Activated gamma-delta T cell treated with anti-CD3 and anti-CD28 coated beads, Interleukin-2, amount 50 U/mL, for 16 hours (primary cell): ENCODE data around the gene CNTN2.
A peak's percentile ranks its signal among the peaks of the same experiment; 100 is the strongest.

Source experiments
- DNase-seq: peaks from one replicate; pipeline ENCODE4 v3.0.0-alpha.2; 2020; ENCODE audit warnings: low read depth

The CNTN2 gene

DNA sequence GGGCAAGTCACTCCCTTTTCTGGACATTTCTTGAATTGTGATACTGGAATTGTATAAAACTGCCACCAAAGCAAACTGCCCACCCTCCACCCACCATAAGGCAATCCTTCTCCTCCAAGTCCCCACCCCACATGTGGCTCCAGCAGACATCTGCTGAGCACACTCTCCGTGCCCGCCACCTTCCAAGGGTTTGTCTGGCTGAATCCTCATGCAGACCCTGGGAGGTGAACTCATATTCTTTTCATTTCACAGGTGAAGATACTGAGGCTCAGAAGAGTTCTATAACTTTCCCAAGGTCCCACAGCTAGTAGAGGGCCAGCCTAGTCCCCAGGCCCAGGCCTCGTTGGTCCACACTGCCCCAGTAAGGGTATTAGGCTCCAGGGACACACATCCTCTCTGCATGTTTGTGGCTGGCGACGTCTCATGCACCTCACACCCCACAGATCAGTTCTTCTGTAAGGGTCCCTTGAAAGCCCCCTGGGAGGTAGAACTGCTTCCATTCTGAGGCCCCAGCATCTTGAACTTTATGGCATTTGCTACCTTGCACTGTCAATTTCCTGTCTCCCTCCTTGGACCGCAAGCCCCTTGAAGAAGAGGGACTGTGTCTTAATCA, 14.1 kb downstream of the CNTN2 start:
- no peak for DNase-seq

DNA sequence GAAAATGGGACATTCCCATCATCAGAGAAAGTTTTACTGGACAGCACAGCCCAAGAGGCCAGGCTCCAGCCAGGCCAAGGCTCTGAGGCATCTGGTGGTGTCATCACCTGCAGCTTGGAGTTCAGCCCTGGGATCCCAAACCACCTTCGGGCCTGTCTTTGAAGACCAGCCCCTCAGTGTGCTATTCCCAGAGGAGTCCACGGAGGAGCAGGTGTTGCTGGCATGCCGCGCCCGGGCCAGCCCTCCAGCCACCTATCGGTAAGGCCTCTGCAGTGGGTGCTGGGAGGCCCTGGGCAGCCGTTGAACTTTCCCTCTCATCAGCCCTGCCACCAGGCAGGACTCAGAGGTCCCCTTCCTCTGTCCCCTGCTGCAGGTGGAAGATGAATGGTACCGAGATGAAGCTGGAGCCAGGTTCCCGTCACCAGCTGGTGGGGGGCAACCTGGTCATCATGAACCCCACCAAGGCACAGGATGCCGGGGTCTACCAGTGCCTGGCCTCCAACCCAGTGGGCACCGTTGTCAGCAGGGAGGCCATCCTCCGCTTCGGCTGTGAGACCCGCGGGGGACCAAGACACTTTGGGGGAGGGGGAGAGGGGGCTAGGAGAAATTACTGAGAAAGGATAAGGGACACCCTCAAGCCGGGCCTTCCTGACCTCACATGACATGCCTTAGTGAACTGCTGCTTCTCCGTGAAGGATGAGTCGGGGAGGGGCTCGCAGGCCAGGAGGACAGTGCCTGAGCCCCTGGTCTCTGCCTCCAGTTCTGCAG, 15.0 kb downstream of the CNTN2 start:
- DNase-seq, result no peak

DNA sequence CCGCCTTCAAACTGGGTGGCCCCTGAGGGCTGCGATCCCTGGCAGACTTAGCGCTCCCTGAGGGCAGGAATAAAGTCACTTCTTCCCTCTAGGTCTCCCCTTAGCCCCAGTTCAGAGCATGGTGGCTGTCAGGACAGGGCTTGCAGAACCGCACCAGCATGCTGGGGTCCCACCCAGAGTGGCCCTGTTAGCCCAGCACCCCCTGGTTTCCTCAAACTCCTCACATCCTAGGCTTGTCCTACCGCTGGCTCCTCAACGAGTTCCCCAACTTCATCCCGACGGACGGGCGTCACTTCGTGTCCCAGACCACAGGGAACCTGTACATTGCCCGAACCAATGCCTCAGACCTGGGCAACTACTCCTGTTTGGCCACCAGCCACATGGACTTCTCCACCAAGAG, 15.8 kb downstream of the CNTN2 start:
- no peak for DNase-seq

DNA sequence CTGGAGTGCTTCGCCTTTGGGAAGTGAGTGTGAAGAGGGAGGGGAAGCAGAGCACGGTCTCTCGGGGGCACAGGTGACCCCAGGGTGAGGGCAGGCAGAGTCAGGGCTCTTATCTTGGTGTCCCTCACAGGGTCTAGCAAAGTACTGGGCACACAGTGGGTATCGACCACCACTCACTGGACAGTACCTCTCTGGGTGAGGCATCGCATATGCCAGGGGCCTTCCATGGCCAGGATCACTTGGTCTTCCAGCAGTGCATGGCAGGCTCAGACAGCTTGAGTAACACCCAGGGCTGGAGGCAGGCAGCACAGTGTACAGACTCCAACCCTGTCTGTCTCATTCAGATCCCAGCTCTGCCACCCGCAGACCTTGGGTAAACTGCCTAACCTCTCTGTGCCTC, 16.6 kb downstream of the CNTN2 start:
- no peak for DNase-seq

DNA sequence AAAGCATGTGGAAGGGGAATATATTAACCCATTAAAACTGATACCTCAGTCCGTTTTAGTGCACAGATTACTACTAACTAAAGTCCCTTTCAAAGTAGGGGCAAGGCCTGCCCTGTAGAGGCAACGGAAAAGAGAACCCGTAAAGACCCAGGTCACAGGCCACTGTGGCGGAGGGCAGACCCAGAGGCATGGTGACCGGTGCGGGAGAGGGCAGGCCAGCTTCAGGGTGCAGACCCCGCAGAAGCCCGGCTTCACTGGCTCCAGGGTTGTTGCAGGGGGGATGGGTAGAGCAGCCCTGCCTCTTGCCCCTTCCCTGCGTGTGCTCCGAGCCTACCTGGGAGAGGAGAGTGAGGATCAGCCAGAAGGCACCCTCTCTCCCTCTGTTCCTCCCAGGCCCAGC, 17.7 kb downstream of the CNTN2 start:
- DNase-seq, result no peak

DNA sequence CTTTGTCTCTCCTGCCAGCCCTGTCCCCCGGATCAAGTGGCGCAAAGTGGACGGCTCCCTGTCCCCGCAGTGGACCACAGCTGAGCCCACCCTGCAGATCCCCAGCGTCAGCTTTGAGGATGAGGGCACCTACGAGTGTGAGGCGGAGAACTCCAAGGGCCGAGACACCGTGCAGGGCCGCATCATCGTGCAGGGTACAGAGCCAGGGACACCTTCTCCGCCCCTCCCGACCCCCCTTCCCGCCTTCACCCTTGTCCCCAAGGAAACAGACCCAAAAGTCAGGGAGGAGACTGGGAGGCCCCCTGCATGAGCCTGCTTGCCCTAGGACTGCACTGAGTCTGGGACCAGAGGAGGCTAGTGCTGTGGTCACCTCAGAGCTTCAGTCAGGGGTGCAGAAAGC, 18.2 kb downstream of the CNTN2 start:
- no peak for DNase-seq

DNA sequence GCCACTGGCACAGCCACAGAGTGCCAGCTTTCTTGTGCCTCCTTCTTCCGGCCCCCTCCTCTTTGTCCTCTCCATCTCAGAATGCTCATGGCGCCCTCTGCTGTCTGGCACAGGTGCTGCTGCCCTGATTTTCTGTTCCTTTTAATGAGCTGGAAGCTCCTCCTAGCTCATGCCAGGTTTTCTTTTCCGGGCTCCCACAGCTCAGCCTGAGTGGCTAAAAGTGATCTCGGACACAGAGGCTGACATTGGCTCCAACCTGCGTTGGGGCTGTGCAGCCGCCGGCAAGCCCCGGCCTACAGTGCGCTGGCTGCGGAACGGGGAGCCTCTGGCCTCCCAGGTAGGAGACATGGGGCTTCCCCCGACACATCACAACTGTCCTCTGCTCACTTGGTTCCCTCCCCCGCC, 18.7 kb downstream of the CNTN2 start:
- peak; percentile 42 for DNase-seq

DNA sequence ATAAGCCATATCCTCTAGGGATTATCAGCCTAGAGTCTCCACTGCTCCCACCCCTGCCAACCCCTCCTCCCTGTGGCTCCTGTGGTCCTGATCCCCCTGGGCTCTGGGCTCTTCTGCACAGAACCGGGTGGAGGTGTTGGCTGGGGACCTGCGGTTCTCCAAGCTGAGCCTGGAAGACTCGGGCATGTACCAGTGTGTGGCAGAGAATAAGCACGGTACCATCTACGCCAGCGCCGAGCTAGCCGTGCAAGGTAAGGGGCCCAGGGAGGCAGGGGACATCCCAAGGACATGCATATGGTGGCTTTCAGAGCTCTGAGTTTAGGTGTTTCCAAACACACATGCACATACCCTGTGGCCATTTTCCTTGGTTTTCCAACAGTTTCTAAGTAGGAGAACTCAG, 19.3 kb downstream of the CNTN2 start:
- DNase-seq, result no peak

DNA sequence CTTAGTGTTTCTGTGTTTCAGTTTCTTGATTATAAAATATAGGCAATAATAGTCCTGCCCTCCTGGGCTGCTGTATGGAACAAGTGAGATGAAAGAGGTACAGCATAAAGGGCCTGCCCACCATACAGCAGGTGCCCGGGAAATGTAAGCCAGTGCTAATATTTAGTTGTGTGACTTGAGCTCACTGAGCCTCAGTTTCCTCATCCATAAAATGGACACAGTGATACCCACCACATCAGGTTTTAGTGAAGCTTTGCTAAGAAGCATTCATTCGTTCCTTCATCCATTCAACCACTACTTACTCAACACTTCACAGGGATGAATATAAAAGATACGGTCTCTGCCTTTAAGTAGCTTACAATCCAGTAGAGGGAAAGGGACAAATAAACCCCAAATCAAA, 19.9 kb downstream of the CNTN2 start:
- DNase-seq, result no peak

DNA sequence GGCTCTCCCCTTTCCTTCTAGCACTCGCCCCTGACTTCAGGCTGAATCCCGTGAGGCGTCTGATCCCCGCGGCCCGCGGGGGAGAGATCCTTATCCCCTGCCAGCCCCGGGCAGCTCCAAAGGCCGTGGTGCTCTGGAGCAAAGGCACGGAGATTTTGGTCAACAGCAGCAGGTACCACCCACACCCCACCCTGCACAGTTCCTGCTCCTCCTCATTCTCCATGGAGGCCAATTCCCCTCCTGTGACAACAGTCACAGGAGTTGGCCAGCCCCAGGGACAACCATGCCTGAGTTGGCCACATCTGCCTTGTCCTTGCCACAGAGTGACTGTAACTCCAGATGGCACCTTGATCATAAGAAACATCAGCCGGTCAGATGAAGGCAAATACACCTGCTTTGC, 21.3 kb downstream of the CNTN2 start:
- no peak for DNase-seq

DNA sequence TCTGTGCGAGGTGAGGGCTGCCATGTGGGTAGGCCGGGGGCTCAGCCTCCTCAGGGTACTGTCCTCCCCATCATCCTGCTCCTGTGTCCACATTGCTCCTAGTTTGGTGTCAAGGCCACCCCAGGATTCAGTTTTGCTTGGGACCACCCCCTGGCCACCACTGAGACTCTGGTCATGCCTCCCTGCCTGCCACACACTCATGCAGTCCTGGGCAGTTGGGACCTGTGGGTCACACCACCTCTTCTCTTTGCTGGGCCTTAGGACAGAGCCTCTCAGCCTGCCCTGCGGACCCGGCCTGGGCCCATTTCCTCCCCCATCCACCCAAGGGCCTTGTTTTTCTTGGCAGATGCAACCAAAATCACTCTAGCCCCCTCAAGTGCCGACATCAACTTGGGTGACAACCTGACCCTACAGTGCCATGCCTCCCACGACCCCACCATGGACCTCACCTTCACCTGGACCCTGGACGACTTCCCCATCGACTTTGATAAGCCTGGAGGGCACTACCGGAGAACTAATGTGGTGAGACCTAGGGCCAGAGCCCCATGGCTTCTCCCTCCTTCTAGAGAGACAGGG, 21.8 kb downstream of the CNTN2 start:
- DNase-seq, result no peak

DNA sequence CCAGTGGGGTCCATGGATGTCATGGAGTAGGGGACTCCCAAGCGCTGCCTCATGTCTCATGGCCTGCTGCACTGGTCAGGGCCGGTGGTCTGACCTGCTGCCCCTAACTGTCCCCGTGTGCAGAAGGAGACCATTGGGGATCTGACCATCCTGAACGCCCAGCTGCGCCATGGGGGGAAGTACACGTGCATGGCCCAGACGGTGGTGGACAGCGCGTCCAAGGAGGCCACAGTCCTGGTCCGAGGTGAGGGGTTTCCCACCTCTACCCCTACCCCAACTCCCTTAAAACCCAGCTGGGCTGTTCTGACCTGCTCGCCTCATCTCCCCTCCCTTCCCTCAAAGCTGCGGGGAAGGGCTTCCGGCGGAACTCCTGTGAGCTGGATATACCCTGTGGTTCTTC, 22.7 kb downstream of the CNTN2 start:
- no peak for DNase-seq

DNA sequence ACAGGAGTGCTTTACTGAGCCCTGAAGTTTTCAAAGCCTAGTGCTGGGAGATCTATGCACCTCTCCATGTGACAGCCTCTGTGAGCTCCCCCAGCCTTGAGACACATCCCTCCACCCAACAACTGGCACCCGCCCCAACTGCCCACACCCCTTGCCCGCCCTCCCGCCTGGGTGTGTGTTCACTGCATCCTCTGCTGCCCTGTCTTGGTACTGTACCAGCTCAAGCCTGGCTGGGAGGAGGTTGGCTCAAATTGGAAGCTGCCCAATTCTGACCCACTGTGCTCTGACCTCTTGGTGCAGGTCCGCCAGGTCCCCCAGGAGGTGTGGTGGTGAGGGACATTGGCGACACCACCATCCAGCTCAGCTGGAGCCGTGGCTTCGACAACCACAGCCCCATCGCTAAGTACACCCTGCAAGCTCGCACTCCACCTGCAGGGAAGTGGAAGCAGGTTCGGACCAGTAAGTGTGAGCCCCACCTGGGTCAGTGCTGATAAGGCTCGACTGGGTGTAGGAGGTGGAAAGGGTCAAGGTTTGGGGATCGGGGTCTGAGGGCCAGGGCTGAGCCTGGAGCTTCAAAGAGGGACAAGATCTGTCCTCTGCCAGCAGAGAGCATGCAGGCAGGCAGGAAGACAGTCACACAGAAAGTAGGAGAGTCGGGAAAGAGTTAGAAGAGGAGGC, 23.3 kb downstream of the CNTN2 start:
- DNase-seq, result no peak

DNA sequence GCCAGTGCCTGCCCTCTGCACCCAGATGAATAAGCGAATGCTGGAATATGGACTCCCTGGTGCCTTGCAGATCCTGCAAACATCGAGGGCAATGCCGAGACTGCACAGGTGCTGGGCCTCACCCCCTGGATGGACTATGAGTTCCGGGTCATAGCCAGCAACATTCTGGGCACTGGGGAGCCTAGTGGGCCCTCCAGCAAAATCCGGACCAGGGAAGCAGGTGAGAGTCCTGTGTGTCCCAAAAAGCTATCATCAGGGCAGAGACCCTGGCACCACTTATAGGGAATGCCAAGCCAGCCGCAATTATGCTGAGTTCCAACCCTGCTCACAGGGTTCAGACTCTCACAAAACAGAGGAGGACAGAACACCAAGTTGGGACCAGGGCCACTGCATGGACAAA, 24.0 kb downstream of the CNTN2 start:
- no peak for DNase-seq

DNA sequence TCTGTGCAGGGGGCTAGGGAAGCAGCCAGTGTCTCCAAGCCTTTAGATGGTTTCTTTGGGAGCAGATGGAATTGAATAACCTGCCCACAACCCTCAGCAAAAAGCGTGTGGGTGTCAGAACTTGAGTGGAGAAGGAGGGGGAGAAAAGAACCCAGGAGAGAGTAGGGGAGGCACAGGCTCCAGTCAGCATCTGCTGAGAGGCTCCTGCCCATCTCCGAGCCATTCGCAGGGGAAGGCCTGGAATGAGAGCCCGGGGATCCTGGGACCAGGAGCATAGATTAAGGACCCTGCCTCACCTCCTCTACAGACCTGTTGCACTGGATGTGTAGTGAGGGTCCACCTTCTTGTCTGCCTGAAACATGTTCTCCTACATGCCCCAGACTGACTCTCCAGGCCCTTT, 25.0 kb downstream of the CNTN2 start:
- DNase-seq, result no peak

DNA sequence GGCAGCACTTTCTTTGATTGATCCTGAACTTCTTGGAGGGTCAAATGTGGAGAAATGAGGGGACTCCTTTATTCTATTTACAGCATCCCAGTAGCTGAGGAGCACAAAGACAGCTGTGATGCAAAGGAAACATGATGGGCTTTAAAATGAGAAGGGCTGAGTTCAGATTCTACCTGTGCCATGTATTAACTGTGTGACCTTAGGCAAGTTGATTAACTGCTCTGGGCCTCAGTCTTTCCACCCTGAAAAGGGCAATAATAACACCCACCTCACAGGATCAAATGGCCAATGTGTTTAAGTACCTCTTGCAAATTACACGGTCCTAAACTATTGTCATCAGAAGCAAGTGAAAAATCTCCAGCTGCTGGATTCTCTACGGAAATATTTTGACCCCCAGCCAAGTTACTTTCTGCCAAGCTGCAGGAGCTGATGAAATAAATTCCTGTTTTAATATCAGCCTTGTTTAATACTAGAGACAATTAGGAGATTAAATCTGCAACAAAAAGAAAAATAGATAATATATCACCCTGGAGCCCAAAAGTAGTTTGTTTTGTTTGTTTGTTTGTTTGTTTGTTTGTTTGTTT, 25.5 kb downstream of the CNTN2 start:
- no peak for DNase-seq

DNA sequence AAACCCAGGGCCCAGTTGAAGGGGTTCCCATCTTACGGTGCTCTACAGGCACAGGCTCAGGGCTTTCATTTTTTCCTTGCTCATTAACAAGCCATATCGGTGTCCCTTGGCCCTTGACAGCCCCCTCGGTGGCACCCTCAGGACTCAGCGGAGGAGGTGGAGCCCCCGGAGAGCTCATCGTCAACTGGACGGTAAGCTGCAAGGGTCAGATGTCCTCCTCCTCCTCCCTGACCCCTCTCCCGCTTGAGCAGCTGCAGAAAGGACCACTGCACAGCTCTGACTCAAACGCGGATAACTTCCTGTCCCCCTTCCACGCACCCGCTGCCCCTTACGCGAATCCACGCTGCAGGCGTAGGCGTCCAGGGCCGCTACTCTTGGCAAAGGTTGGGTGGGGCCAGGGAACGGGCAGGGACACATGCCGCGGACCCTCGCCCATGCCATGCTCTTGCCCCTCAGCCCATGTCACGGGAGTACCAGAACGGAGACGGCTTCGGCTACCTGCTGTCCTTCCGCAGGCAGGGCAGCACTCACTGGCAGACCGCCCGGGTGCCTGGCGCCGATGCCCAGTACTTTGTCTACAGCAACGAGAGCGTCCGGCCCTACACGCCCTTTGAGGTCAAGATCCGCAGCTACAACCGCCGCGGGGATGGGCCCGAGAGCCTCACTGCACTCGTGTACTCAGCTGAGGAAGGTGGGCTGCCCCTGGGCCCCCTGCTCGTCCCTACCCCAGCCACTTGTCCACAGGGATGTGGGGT, 26.5 kb downstream of the CNTN2 start:
- DNase-seq, result no peak

DNA sequence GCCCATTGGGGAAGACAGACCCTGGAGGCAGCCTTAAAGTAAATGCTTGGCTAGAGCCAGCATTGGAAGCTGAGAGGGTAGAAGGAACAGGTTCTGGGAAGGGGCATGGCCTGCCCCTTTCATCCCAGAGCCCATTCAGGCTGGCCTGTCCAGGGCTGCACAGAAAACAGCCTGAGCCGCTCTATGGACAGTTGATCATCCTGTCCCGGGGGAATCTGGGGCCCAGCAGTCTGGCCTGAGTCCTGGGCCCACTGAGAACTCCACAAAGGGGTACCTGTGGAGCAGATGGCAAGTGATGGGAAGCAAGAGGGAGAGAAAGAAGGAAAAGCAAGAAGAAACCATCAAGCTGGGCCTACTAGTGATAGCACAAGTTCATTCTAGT, 28.0 kb downstream of the CNTN2 start:
- DNase-seq, result no peak

DNA sequence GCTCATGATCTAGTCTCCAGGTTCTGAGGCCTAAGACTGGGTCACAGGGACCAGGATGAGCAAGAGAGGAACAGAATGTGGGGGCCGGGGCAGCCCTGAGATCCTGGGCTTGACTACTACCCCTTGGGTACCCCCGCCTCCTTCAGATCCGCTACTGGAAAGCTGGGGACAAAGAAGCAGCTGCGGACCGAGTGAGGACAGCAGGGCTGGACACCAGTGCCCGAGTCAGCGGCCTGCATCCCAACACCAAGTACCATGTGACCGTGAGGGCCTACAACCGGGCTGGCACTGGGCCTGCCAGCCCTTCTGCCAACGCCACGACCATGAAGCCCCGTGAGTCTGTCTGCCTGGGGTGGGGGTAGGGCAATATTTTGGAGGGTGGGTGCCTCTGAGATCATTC, 28.8 kb downstream of the CNTN2 start:
- no peak for DNase-seq

DNA sequence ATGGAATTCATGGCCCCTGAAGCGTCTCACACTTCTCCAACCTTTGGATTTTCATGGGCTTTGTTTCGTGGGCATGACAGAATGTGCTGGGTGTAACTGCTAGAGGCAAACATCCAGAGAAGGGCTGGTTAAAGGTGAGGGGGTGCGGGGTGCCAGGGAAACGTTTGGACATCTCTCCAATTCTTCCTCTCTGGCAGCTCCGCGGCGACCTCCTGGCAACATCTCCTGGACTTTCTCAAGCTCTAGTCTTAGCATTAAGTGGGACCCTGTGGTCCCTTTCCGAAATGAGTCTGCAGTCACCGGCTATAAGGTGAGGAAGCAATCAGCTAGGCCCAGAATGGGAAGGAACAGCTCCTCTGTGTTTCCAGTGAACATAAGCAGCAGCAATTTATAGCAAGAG, 29.3 kb downstream of the CNTN2 start:
- DNase-seq, result no peak

DNA sequence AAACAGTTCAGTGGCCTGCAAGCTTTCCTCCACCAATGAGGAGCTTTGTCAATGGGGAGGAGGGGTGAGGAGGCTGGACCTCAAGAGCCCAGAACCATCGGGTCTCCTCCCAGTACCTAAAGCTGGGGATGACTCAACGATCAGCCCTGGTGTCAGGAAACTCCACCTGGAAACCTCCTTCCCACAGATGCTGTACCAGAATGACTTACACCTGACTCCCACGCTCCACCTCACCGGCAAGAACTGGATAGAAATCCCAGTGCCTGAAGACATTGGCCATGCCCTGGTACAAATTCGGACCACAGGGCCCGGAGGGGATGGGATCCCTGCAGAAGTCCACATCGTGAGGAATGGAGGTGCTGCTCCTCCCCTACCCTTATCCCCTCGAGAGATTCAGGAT, 29.9 kb downstream of the CNTN2 start:
- DNase-seq, result no peak

DNA sequence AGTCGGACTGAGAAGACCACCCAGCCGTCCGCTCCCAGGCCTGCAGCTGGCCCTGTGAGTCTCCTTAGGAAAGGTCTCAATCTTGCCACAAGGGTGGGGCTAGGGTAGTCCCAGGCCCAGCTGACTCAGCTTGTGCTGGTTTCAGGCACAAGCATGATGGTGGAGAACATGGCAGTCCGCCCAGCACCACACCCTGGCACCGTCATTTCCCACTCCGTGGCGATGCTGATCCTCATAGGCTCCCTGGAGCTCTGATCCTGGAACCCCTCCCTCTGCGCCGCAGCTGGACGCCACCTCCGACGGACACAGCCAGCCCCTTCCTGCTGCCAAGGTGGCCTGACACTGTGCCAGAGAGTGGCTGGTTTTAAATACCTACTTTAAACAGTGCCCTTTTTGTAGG, 30.5 kb downstream of the CNTN2 start:
- no peak for DNase-seq
